Small intestine (tissue), 7 donors: Measurements from ENCODE around the gene FAM98B. TPM values are rescaled to one million over a fixed set of nuclear protein-coding genes. Genes with fewer than 3 reads are reported as not detected.

Experiments used
- DNase-seq, 2 donors: peaks; one replicate each; pipeline versions ENCODE4 v3.0.0 to v3.0.0-alpha.2; 2013
- FAIRE-seq: peaks from 2 replicates; lab custom pipeline; 2012; peaks lifted over from hg19 to GRCh38; lab: Jason Lieb, UNC
- H3K27ac ChIP-seq, 3 donors: one replicate each; pipeline ENCODE4 v1.5.1; 2013; ENCODE audit warnings: low read length in 2 of 3, mild to moderate bottlenecking in 2 of 3, control low read depth in 1 of 3, inconsistent platforms in 1 of 3, low read depth in 1 of 3, moderate library complexity in 1 of 3
- H3K27me3 ChIP-seq, 3 donors: one replicate each; pipeline ENCODE4 v1.6.1; 2013; ENCODE audit warnings: low read length in 3 of 3, inconsistent platforms in 1 of 3; ENCODE audit not compliant: control insufficient read depth in 3 of 3, insufficient read depth in 3 of 3
- H3K36me3 ChIP-seq, 3 donors: one replicate each; pipeline ENCODE4 v1.6.1; 2013; ENCODE audit warnings: low read length in 3 of 3, inconsistent platforms in 1 of 3, low read depth in 1 of 3, mild to moderate bottlenecking in 1 of 3, moderate library complexity in 1 of 3; ENCODE audit not compliant: control insufficient read depth in 3 of 3, insufficient read depth in 2 of 3
- H3K4me1 ChIP-seq, 3 donors: one replicate each; pipeline ENCODE4 v1.6.1; 2013; ENCODE audit warnings: low read length in 2 of 3, inconsistent platforms in 1 of 3, low read depth in 1 of 3, mild to moderate bottlenecking in 1 of 3, moderate library complexity in 1 of 3; ENCODE audit not compliant: control insufficient read depth in 3 of 3, insufficient read depth in 2 of 3
- H3K4me3 ChIP-seq, 3 donors: one replicate each; pipeline ENCODE4 v1.5.1; 2013; ENCODE audit warnings: low read length in 3 of 3, control low read depth in 1 of 3, inconsistent platforms in 1 of 3, low read depth in 1 of 3, mild to moderate bottlenecking in 1 of 3, moderate library complexity in 1 of 3
- H3K9me3 ChIP-seq, 2 donors: one replicate each; pipeline ENCODE4 v1.6.1; 2013; ENCODE audit warnings: low read depth in 1 of 2, low read length in 1 of 2; ENCODE audit not compliant: control insufficient read depth in 2 of 2, insufficient read depth in 1 of 2
- WGBS, 3 donors: extraction: QIAGEN DNeasy Blood & Tissue Kit; methylation state at CpG; one replicate each; pipeline ENCODE4 v1.1.7; 2013; 5-methylcytosine and 5-hydroxymethylcytosine counted together
- polyA plus RNA-seq, 4 donors: library from polyadenylated mRNA; stranded (reverse) in 3 of 4; unstranded in 1 of 4; fragments of 200-250 nt in 3 of 4; fragments of 120-200 nt in 1 of 4; gene quantifications; one replicate each; pipeline versions ENCODE4 v1.2.1 to v1.2.3, GENCODE V29; 2013
- donor health status: healthy with polysubstance abuse.
- donor health status: control.
- donor health status: control.
- donor health status: Bipolar disorder and iron deficiency.
- donor health status: healthy.

The FAM98B gene
- polyA plus RNA-seq, 4 donors, result 5.8 to 33.4 (median 10.8) TPM

- Histone ChIP-seq H3K4me3 (no peak overlapping the region), H3K36me3 (no peaks in the 10 kb centered on the region), H3K27ac (no peak overlapping the region), H3K4me1 (no peaks in the 10 kb centered on the region), H3K9me3 (no peaks in the 10 kb centered on the region), H3K27me3 (peaks cover 0 to under 1% (median 0%) of the 10 kb centered on the region in 3 donors)
- DNase-seq, result no peak
- WGBS, 3 donors, result 70 to 86% (median 73%) methylated on average over 2 of the region's 2 CpGs
- FAIRE-seq, result no peak
Observed at GRCh38 chr15:38517312-38517975, 63.5 kb downstream of the FAM98B start.

GRCh38 chr15:38518084-38518483 is 64.2 kb downstream of the FAM98B start:
- Histone ChIP-seq H3K36me3 (no peaks in the 10 kb centered on the region), H3K27me3 (no peaks in the 10 kb centered on the region), H3K4me3 (no peak overlapping the region), H3K9me3 (no peaks in the 10 kb centered on the region), H3K27ac (no peak overlapping the region), H3K4me1 (no peaks in the 10 kb centered on the region)
- DNase-seq, result no peak
- no peak for FAIRE-seq
- WGBS, 3 donors, result 85 to 96% (median 86%) methylated on average over 4 of the region's 4 CpGs

GRCh38 chr15:38520035-38520434 is 66.1 kb downstream of the FAM98B start:
- no peaks in the 10 kb centered on the region for H3K36me3 ChIP-seq
- H3K9me3 ChIP-seq, result no peaks in the 10 kb centered on the region
- WGBS, 3 donors, result 85 to 96% (median 95%) methylated on average over 3 of the region's 3 CpGs
- no peak for FAIRE-seq
- no peak for DNase-seq
- H3K27ac ChIP-seq, result no peak overlapping the region
- no peaks in the 10 kb centered on the region for H3K27me3 ChIP-seq
- H3K4me3 ChIP-seq, result no peak overlapping the region
- no peaks in the 10 kb centered on the region for H3K4me1 ChIP-seq

- no peaks in the 10 kb centered on the region for H3K27me3 ChIP-seq
- DNase-seq (no peak), FAIRE-seq (no peak)
- H3K27ac ChIP-seq, result no peak overlapping the region
- no peaks in the 10 kb centered on the region for H3K4me1 ChIP-seq
- no peaks in the 10 kb centered on the region for H3K36me3 ChIP-seq
- no peaks in the 10 kb centered on the region for H3K9me3 ChIP-seq
- WGBS, 3 donors, result 68 to 76% (median 71%) methylated on average over 5 of the region's 5 CpGs
- no peak overlapping the region for H3K4me3 ChIP-seq
Observed at GRCh38 chr15:38521316-38521715, 67.4 kb downstream of the FAM98B start.

GRCh38 chr15:38522922-38523321 is 69.0 kb downstream of the FAM98B start:
- FAIRE-seq, result no peak
- 86 to 95% (median 94%) methylated on average over 4 of the region's 4 CpGs for WGBS, 3 donors

GRCh38 chr15:38524156-38524555 is 70.2 kb downstream of the FAM98B start:
- 85 to 97% (median 87%) methylated on average over 5 of the region's 5 CpGs for WGBS, 3 donors
- FAIRE-seq, result no peak

More at GRCh38 chr15:38522922-38523321, 69.0 kb downstream of the FAM98B start:
- no peaks in the 10 kb centered on the region for H3K9me3 ChIP-seq
- no peaks in the 10 kb centered on the region for H3K36me3 ChIP-seq
- no peaks in the 10 kb centered on the region for H3K27me3 ChIP-seq
- no peaks in the 10 kb centered on the region for H3K4me1 ChIP-seq
- DNase-seq, result no peak
- H3K27ac ChIP-seq, result no peak overlapping the region
- H3K4me3 ChIP-seq, result no peak overlapping the region

GRCh38 chr15:38525489-38525888 is 71.6 kb downstream of the FAM98B start:
- no peak for FAIRE-seq
- WGBS, 3 donors, result 78 to 86% (median 85%) methylated on average over 6 of the region's 6 CpGs

More at GRCh38 chr15:38524156-38524555, 70.2 kb downstream of the FAM98B start:
- Histone ChIP-seq H3K4me1 (no peaks in the 10 kb centered on the region), H3K36me3 (no peaks in the 10 kb centered on the region), H3K9me3 (no peaks in the 10 kb centered on the region), H3K4me3 (no peak overlapping the region), H3K27me3 (no peaks in the 10 kb centered on the region), H3K27ac (no peak overlapping the region)
- no peak for DNase-seq

GRCh38 chr15:38526158-38526557 is 72.2 kb downstream of the FAM98B start:
- H3K4me1 ChIP-seq, result no peaks in the 10 kb centered on the region
- no peak for FAIRE-seq
- no peaks in the 10 kb centered on the region for H3K36me3 ChIP-seq
- 94 to 100% (median 95%) methylated on average over 2 of the region's 2 CpGs for WGBS, 3 donors
- no peak overlapping the region for H3K4me3 ChIP-seq
- H3K9me3 ChIP-seq, result no peaks in the 10 kb centered on the region
- H3K27ac ChIP-seq, result no peak overlapping the region
- no peak for DNase-seq
- H3K27me3 ChIP-seq, result no peaks in the 10 kb centered on the region

More at GRCh38 chr15:38525489-38525888, 71.6 kb downstream of the FAM98B start:
- Histone ChIP-seq H3K27me3 (no peaks in the 10 kb centered on the region), H3K27ac (no peak overlapping the region), H3K9me3 (no peaks in the 10 kb centered on the region), H3K4me1 (no peaks in the 10 kb centered on the region), H3K4me3 (no peak overlapping the region), H3K36me3 (no peaks in the 10 kb centered on the region)
- no peak for DNase-seq

GRCh38 chr15:38528294-38528693 is 74.4 kb downstream of the FAM98B start:
- FAIRE-seq (no peak), DNase-seq (no peak)
- Histone ChIP-seq H3K9me3 (no peaks in the 10 kb centered on the region), H3K27me3 (no peaks in the 10 kb centered on the region), H3K27ac (no peak overlapping the region), H3K4me3 (no peak overlapping the region), H3K4me1 (no peaks in the 10 kb centered on the region), H3K36me3 (no peaks in the 10 kb centered on the region)
- 89 to 100% (median 100%) methylated on average over 1 of the region's 1 CpG for WGBS, 3 donors
